Activated naive CD8-positive, alpha-beta T cell treated with anti-CD3 and anti-CD28 coated beads, Interleukin-2, amount 10 ng/mL, durations not matched to agents 7 days and 5 days (primary cell): ENCODE results near the gene MAP2K6. TPM values are rescaled to one million over a fixed set of nuclear protein-coding genes. Genes with fewer than 3 reads are reported as not detected.

Experiments used
- ATAC-seq: fragments of 150-1000 bp; cut with Tn5 transposase; one replicate; pipeline ENCODE4 v1.10.0; 2021; ENCODE audit warnings: low read depth, moderate library complexity
- POLR2A ChIA-PET: fragments of 350-600 bp; sonication (Branson Sonifier 250); formaldehyde crosslinking; loops from one replicate; lab custom pipeline; 2021; ENCODE audit warnings: antibody characterized with exemption; lab: Charles Lee
- DNase-seq: peaks from one replicate; pipeline ENCODE4 v3.0.0; 2021
- H3K27ac Mint-ChIP-seq: one replicate; pipeline ENCODE4 v1.8.0; 2022; ENCODE audit warnings: mild to moderate bottlenecking, mixed read lengths
- H3K27me3 Mint-ChIP-seq: one replicate; pipeline ENCODE4 v1.8.0; 2022; ENCODE audit warnings: mild to moderate bottlenecking, moderate library complexity, mixed read lengths
- H3K36me3 Mint-ChIP-seq: one replicate; pipeline ENCODE4 v1.8.0; 2021; ENCODE audit warnings: mild to moderate bottlenecking, mixed read lengths
- H3K4me1 Mint-ChIP-seq: one replicate; pipeline ENCODE4 v1.8.0; 2021; ENCODE audit warnings: mixed read lengths
- H3K4me3 Mint-ChIP-seq: one replicate; pipeline ENCODE4 v1.8.0; 2022; ENCODE audit warnings: mild to moderate bottlenecking, moderate library complexity, mixed read lengths
- H3K9me3 Mint-ChIP-seq: one replicate; pipeline ENCODE4 v1.8.0; 2021; ENCODE audit warnings: mixed read lengths
- total RNA-seq, 2 experiments: library from RNA; stranded (reverse); gene quantifications; one replicate each; pipeline ENCODE4 v1.2.3, GENCODE V29; 2021

Gene MAP2K6
- total RNA-seq = 10 to 100 TPM; 11.7 to 13.6 TPM

DNA sequence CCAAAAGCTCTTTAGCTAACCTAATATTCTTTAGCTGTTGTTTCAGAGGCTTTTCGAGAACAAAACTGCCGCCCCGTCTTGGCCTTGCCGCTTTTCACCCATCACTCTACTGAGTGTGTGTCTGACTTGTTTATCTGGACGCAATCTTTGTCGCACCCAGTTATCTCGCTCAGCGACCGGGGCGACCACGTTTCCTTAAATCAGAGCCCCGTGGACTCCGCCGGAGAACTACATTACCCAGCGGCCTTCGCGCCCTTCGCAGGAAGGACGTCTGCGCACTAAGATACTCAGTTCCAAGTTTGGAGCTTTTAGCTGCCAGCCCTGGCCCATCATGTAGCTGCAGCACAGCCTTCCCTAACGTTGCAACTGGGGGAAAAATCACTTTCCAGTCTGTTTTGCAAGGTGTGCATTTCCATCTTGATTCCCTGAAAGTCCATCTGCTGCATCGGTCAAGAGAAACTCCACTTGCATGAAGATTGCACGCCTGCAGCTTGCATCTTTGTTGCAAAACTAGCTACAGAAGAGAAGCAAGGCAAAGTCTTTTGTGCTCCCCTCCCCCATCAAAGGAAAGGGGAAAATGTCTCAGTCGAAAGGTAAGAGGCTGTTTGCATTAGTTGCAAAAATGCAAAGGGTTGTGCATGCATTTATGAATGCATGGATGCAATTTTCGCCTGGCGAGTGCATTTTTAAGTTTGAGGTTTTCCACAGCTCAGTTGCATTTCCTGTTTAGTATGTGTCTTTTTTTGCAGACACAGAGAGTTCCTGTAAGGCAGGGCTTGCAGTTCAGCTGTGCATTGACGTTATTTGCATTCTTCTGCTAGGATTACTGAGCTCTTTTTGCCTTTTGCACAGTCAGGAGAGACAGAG lies at the start of gene MAP2K6:
Gene MAP2K6, plus strand, starts transcription at position 290 of the 867 bp plus-strand sequence. Its CDS starts 288 bp downstream, at position 578.
- POLR2A ChIA-PET = interaction anchor here (0.5 to 1.8 kb wide), 6 partner anchors 10 to 902 kb away, joined by 3 to 14 read pairs (median 4); partner anchors contain the start of genes ABCA5 and PRKAR1A
- DNase-seq (peak; percentile 79), ATAC-seq (peak; percentile 99)
- no peak within 1 kb of the TSS for H3K4me3 Mint-ChIP-seq
- no peaks in the 10 kb centered on the region for H3K9me3 Mint-ChIP-seq
- H3K36me3 Mint-ChIP-seq = no peaks in the 10 kb centered on the region
- no peaks in the 10 kb centered on the region for H3K27me3 Mint-ChIP-seq
- peaks cover 8% of the 10 kb centered on the region for H3K4me1 Mint-ChIP-seq
- H3K27ac Mint-ChIP-seq = no peak within 1 kb of the TSS

DNA sequence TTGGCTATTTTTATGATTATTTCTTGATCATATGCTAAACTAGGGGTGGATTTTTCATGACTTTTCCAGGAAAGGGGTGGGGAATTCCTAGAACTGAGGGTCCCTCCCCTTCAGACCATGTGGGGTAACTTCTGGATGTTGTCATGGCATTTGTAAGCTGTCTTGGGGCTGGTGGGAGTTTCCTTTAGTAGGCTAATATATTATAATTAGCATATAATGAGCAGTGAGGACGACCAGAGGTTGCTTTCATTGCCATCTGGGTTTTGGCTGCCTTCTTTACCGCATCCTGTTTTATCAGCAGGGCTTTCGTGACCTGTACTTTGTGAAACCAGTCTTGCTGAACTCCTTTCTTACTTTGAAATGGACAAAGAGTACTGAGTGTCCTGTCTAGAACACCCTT lies 47.2 kb upstream of the MAP2K6 start:
- no peak overlapping the region for H3K4me3 Mint-ChIP-seq
- ATAC-seq = peak; percentile 47
- H3K4me1 Mint-ChIP-seq = peaks cover 9% of the 10 kb centered on the region
- POLR2A ChIA-PET = no interaction called here
- H3K27ac Mint-ChIP-seq = no peak overlapping the region
- peaks cover 16% of the 10 kb centered on the region for H3K27me3 Mint-ChIP-seq
- no peaks in the 10 kb centered on the region for H3K36me3 Mint-ChIP-seq
- no peak for DNase-seq
- no peaks in the 10 kb centered on the region for H3K9me3 Mint-ChIP-seq

DNA sequence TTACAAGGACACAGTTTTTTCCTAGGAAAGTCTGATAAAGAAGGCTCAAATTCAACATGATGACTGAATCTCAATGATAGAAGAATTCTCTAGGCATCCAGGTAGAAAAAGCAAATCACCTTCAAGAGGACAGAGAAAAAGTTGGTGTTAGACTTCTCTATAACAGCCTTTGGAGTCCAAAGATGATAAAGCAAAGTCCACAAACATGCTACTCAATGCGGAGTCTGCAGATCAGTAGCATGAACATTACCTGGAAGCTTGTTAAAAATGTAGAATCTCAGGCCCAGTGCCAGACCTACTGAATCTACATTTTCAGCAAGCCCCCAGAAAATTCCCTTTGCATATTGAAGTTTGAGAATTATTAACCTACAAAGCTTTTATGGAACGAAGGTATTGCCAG lies 41.4 kb upstream of the MAP2K6 start:
- H3K9me3 Mint-ChIP-seq = no peaks in the 10 kb centered on the region
- POLR2A ChIA-PET = no interaction called here
- ATAC-seq (no peak), DNase-seq (no peak)
- no peak overlapping the region for H3K4me3 Mint-ChIP-seq
- H3K27ac Mint-ChIP-seq = no peak overlapping the region
- H3K4me1 Mint-ChIP-seq = peaks cover 3% of the 10 kb centered on the region
- no peaks in the 10 kb centered on the region for H3K36me3 Mint-ChIP-seq
- peaks cover 12% of the 10 kb centered on the region for H3K27me3 Mint-ChIP-seq

DNA sequence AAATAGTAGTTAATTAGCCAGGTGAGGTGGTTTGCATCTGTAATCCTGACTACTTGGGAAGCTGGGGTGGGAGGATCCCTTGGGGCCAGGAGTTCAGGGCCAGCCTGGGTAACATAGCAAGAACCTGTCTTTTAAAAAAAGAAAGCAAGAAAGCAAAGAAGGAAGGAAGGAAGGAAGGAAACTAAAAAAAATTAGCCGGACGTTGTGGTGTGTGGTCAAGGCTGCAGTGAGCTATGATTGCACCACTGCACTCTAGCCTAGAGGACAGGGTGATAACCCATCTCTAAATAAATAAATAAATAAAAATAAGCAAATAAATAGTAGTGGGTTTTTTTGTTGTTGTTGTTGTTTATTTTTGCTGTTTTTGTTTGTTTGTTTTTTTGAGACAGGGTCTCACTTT lies 39.3 kb upstream of the MAP2K6 start:
- Mint-ChIP-seq H3K4me3 (no peak overlapping the region), H3K27ac (peak overlapping the region; percentile 49), H3K4me1 (peaks cover 3% of the 10 kb centered on the region), H3K36me3 (no peaks in the 10 kb centered on the region), H3K9me3 (no peaks in the 10 kb centered on the region), H3K27me3 (peaks cover 10% of the 10 kb centered on the region)
- DNase-seq (no peak), ATAC-seq (no peak)
- POLR2A ChIA-PET = interaction anchor here (0.7 kb wide), 1 partner anchor 105 kb away, joined by 4 read pairs; no protein-coding TSS in a partner anchor

DNA sequence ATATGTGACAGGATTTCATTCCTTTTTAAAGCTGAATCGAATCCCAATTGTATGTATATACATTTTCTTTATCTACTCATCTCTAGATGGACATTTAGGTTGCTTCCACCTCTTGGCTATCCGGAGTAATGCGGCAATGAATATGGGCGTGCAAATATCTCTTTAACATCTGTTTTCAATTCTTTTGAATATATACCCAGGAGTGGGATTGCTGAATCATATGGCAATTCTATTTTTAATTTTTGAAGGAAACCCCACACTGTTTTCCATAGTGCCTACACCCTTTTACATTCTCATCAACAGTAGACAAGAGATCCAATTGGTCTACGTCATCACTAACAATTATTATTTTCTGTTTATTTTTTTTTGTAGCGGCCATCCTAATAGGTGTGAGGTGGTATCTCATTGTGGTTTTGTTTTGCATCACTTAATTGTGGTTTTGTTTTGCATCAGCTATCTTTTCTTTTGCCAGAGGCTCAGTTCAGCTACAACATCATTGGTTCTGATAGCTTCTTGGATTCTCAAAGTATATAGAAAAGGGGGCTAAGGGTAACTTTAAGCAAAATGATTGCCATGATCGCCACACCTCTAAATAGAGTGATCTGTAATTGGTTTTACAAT lies 25.6 kb upstream of the MAP2K6 start:
- Mint-ChIP-seq H3K27me3 (peaks cover 4% of the 10 kb centered on the region), H3K36me3 (no peaks in the 10 kb centered on the region), H3K27ac (no peak overlapping the region), H3K4me3 (no peak overlapping the region), H3K9me3 (no peaks in the 10 kb centered on the region), H3K4me1 (no peaks in the 10 kb centered on the region)
- DNase-seq (no peak), ATAC-seq (no peak)
- POLR2A ChIA-PET = no interaction called here

DNA sequence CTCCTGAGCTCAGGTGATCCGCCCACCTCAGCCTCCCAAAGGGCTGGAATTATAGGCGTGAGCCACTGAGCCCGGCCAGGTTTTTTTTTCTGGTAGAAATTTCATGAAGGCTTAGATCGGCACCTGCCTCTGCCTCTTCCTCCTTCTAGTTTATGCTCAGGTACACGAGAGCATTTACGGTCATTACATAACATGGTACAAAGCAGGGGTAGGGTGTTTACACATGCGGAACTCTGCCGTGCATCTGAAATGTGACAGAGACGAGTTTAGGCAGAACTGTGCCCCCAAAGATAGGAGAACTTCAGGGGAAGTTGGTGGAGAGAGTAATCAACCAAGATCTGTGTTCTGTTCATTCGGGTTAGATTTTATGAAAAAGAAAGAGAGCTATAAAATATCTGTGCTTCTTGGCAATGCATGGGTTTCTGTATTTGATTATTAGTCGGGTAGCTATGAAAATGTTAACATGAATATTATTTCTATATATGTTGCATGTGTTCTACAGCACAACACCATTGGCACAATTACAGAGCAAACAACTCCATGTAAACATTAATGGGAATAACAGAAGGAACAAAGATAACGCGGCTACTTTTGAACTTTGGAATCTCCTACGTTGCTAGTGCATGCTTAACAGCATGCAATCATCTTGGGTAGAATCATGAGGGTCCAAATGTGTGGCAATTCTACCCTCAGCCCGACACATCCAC lies 23.5 kb upstream of the MAP2K6 start:
- Mint-ChIP-seq H3K36me3 (no peaks in the 10 kb centered on the region), H3K27me3 (peaks cover 4% of the 10 kb centered on the region), H3K27ac (no peak overlapping the region), H3K9me3 (no peaks in the 10 kb centered on the region), H3K4me1 (peaks cover 4% of the 10 kb centered on the region), H3K4me3 (no peak overlapping the region)
- DNase-seq (no peak), ATAC-seq (no peak)
- POLR2A ChIA-PET = no interaction called here

DNA sequence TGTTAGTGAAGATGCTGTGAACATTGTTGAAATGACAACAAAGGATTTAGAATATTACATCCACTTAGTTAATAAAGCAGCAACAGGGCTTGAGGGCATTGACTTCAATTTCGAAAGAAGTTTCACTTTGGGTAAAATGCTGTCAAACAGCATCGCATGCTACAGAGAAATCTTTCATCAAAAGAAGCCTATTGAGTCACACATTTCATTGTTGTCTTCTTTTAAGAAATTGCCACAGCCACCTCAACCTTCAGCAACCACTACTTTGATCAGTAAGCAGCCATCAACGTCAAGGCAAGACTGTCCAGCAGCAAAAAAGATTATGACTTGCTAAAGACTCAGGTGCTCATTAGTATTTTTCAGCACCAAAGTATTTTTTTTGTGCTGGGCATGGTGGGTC lies 13.2 kb upstream of the MAP2K6 start:
- POLR2A ChIA-PET = no interaction called here
- no peaks in the 10 kb centered on the region for H3K36me3 Mint-ChIP-seq
- H3K4me3 Mint-ChIP-seq = no peak overlapping the region

DNA sequence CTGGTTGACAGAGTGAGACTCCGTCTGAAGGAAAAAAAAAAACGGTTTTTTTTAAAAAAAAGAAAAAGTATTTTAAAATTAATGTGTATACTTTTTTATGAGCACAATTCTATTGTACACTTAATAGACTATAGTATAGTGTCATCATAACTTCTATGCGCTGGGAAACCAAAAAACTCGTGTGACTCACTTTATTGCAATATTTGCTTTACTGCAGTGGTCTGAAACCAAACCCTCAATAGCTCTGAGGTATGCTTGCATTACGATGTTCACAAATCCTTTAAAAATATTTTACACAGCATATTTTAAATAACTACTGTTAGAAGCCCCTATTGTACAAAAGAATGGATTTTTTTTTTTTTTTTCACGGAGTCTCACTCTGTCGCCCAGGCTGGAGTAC lies 12.4 kb upstream of the MAP2K6 start:
- Mint-ChIP-seq H3K4me3 (no peak overlapping the region), H3K27ac (no peak overlapping the region), H3K36me3 (no peaks in the 10 kb centered on the region), H3K27me3 (peaks cover 5% of the 10 kb centered on the region), H3K4me1 (peaks cover 2% of the 10 kb centered on the region), H3K9me3 (no peaks in the 10 kb centered on the region)
- no peak for DNase-seq
- POLR2A ChIA-PET = no interaction called here
- no peak for ATAC-seq

More for the DNA sequence above, 13.2 kb upstream of the MAP2K6 start:
- H3K27ac Mint-ChIP-seq = no peak overlapping the region
- peaks cover 7% of the 10 kb centered on the region for H3K27me3 Mint-ChIP-seq
- DNase-seq (no peak), ATAC-seq (no peak)
- H3K4me1 Mint-ChIP-seq = peaks cover 2% of the 10 kb centered on the region
- no peaks in the 10 kb centered on the region for H3K9me3 Mint-ChIP-seq

DNA sequence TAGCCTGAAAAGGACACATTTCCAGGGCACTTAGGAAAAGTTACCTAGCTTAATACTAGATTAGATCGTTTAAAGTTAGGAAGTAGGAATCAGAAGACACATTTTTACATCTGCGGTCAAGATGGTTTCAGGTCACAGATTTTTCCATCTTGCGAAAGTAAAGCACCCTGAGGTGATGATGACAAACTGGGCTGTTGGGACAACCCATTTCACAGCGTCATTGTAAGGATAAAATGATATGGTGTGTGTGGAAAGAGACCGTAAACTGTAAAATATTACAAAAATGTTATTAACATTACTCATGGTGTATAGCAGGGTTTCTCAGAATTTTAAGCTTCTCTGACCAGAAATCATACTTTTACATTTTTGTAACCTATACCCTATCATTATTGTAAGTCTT lies 10.1 kb upstream of the MAP2K6 start:
- Mint-ChIP-seq H3K36me3 (no peaks in the 10 kb centered on the region), H3K4me3 (no peak overlapping the region), H3K27me3 (peaks cover 5% of the 10 kb centered on the region), H3K27ac (no peak overlapping the region), H3K9me3 (no peaks in the 10 kb centered on the region), H3K4me1 (peaks cover 2% of the 10 kb centered on the region)
- no peak for DNase-seq
- POLR2A ChIA-PET = no interaction called here
- no peak for ATAC-seq

DNA sequence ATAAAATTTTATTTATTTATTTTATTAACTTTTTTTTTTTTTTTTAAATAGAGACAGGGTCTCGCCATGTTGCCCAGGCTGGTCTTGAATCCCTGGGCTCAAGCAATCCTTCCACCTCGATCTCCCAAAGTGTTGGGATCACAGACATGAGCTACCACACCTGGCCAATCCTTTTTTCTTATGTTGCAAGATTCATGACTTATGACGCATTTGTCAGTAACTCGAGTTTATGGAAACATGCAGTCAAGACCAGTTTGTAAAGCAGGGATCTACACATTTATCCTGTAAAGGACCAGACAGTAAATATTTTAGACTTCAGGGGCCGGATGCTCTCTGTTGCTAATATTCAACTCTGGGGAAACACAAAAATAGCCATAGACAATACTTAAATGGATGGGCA lies 9.4 kb upstream of the MAP2K6 start:
- Mint-ChIP-seq H3K4me1 (peaks cover 2% of the 10 kb centered on the region), H3K27me3 (peaks cover 5% of the 10 kb centered on the region)

DNA sequence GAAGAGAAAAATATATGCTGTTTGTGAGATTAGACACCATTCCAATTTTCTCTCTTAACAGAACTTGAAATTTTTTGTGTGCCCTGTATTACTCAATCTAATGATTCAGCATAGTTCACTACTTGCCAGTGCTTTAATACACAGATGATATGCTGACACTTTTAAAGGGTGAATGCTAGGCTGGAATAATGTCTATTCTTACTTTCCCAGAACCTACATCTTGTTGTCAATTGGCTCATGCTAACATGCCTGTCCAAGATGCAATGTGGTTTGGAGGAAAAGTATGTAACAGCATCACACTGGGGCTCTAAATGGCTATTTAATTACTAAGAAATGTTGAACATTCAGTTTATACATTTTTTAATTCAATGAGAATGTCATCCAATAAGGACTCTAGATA lies 7.6 kb upstream of the MAP2K6 start:
- H3K36me3 Mint-ChIP-seq = no peaks in the 10 kb centered on the region
- H3K4me1 Mint-ChIP-seq = no peaks in the 10 kb centered on the region
- H3K27me3 Mint-ChIP-seq = peaks cover 5% of the 10 kb centered on the region
- POLR2A ChIA-PET = no interaction called here
- no peak overlapping the region for H3K4me3 Mint-ChIP-seq
- no peak overlapping the region for H3K27ac Mint-ChIP-seq
- no peak for DNase-seq
- no peaks in the 10 kb centered on the region for H3K9me3 Mint-ChIP-seq
- no peak for ATAC-seq

More for the DNA sequence above, 9.4 kb upstream of the MAP2K6 start:
- POLR2A ChIA-PET = no interaction called here
- Mint-ChIP-seq H3K36me3 (no peaks in the 10 kb centered on the region), H3K27ac (no peak overlapping the region), H3K4me3 (no peak overlapping the region), H3K9me3 (no peaks in the 10 kb centered on the region)
- DNase-seq (no peak), ATAC-seq (no peak)

DNA sequence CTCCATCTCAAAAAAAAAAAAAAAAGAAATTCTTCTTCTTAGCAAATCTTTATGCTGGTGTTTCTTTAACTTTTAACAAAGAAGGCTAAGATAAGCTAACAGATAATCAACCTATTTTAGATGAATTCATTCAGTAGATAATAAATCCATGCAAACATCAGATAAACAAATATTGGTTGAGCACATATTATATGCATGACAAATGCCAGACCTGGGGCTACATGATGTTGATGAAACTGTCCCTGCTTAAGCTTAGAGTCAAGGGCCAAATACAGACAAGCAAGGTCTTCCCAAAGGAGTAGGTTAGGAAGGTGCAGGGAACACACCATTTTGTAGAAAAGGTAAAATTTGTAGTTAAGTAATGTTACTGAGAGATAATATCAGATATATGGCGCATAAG lies 6.7 kb upstream of the MAP2K6 start:
- Mint-ChIP-seq H3K4me1 (no peaks in the 10 kb centered on the region), H3K4me3 (no peak overlapping the region), H3K9me3 (no peaks in the 10 kb centered on the region), H3K27ac (no peak overlapping the region), H3K36me3 (no peaks in the 10 kb centered on the region), H3K27me3 (peaks cover 5% of the 10 kb centered on the region)
- POLR2A ChIA-PET = no interaction called here
- no peak for ATAC-seq
- no peak for DNase-seq

DNA sequence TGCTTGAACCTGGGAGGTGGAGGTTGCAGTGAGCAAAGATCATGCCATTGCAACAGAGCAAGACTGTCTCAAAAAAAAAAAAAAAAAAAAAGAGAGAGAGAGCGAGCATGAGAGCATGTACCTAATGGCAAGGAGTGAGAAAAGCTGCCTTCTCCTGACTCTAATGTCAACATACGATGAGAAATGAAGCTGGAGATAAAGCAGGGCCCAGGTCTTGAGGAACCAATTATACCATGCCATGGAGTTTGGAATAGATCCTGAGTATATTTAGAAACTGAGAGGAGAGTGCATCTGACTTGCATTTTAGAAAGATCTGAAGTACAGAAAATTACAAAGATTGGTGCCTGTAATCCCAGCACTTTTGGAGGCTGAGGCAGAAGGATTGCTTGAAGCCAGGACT lies 3.8 kb upstream of the MAP2K6 start:
- no peaks in the 10 kb centered on the region for H3K36me3 Mint-ChIP-seq
- H3K27me3 Mint-ChIP-seq = no peaks in the 10 kb centered on the region
- DNase-seq (no peak), ATAC-seq (no peak)
- no peak overlapping the region for H3K4me3 Mint-ChIP-seq
- POLR2A ChIA-PET = interaction anchor here (0.7 kb wide), 1 partner anchor 44 kb away, joined by 3 read pairs; no protein-coding TSS in a partner anchor
- no peaks in the 10 kb centered on the region for H3K4me1 Mint-ChIP-seq
- H3K9me3 Mint-ChIP-seq = no peaks in the 10 kb centered on the region
- H3K27ac Mint-ChIP-seq = no peak overlapping the region
